Measurements from ENCODE around the gene FHIT. TPM values are rescaled to one million over a fixed set of nuclear protein-coding genes. Genes with fewer than 3 reads are reported as not detected.
"Not testable (repeated sequence)": the region's sequence is repeated elsewhere in the genome, so short reads cannot be mapped to it uniquely, and the experiment has no call there.

FHIT gene
- total RNA-seq, 1 experiment from 2014 or later, result 3.9 TPM

DNA sequence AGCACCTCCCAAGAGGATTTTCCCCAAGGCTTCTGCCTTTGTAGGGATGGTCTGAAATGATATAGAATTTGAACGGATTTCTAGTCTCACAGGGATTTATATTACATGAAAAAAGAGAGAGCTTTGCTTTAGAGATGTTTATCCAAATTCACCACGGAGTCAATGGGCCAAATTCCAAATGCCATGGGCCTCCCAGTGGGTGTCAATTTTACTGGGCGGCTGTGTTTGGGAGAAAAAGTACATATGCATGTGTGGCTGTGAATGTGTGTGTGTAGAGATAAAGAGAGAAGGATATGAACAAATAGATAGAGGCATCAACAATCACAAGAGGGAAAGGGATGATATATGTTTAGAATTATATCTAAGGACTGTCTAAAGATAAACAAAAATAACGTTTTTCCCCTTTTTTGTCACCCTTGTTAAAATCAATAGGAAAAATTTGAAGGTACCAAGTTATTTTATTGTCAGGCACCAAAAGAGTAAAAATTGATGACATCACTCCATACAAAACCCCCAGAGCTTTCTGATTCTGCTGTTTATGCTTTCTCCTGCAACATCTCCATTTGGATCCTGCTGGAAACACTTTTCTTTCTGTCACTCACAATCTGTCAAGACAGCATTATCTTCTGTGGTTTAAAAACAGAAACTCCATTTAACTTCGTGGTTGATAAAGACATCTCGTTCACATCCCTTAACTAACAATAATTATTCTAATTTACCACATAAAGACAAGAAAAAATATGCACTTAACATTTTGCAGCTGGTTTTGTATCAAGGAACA is 160.7 kb downstream of the FHIT start:
- in situ Hi-C loops (cut with HindIII; ENCODE audit: low pct_unique_long_range_greater_than_20kb, low sequenced_read_pairs), result no loop called here
- no peak for DNase-seq (ENCODE audit: low read depth, low spot score)

DNA sequence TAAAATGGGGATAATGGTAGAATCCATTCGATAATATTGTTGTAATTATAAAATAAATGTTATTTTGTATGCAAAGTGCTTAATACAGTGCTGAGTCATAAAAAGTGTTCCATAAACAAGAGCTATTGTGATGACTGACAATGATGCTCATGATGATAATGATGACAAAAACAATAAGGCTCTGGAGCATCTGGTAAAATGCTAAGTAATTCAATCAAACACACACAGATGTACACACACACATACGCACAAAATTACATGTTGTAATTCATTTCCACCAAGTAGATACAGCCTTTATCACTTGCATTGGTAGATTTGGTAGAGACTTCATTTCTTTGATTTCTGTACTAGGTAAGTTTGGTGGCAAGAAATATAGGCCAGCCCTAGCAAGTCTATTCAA is 163.8 kb downstream of the FHIT start:
- DNase-seq (ENCODE audit: low read depth, low spot score), result no peak
- in situ Hi-C loops (cut with HindIII; ENCODE audit: low pct_unique_long_range_greater_than_20kb, low sequenced_read_pairs), result no loop called here

DNA sequence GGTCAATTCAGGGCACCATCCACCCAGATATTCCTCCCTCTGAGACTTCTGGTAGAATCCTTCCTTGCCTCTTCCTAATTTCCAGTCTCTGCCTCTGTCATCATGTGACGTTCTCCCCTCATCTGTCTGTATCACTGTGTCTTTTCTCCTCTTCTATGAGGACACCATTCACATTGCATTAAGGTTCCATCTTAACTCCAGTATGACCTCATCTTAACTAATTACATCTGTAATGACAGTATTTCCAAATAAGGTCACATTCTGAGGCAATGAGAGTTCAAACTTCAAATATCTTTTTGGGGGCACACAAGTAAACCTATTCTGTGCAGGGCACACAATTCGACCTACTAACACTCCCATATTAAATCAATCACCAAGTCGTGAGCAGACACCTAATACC is 169.7 kb downstream of the FHIT start:
- DNase-seq (ENCODE audit: low read depth, low spot score), result no peak
- in situ Hi-C loops (cut with HindIII; ENCODE audit: low pct_unique_long_range_greater_than_20kb, low sequenced_read_pairs), result no loop called here

DNA sequence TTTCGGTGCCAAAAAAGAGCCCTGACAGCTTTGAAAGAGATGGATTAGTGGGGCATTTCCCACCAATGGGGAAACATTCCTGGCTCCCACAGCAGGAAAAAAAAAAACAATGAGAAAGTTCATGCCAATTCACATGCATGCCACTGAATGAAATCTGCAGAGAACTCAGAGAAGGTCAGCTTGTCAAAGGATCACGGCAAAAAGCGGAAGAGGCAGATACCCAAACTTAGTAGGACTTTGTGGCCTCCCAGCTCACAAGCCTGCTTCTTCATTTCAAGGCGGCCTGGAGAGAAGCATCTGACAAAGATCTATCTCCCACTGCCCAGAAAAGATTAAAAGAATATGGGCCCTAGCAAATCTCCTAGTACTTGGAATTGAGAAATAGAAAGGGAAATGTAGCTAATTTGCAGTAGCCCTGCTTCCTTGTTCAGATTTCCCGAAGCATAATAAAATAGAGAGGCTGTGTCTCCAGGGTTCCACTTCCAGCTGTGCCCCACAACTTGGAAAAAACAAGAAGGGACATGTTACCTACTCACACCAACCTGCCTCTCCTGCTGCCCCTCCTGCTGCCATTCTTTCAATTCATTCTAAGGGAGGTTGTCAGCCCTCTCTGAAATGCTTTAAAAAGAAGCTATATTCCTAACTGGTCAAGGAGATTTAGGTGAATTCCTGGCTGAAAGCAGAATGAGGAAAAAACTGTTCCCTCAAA is 170.4 kb downstream of the FHIT start:
- in situ Hi-C loops (cut with HindIII; ENCODE audit: low pct_unique_long_range_greater_than_20kb, low sequenced_read_pairs), result no loop called here
- peak; percentile 5 for DNase-seq (ENCODE audit: low read depth, low spot score)

DNA sequence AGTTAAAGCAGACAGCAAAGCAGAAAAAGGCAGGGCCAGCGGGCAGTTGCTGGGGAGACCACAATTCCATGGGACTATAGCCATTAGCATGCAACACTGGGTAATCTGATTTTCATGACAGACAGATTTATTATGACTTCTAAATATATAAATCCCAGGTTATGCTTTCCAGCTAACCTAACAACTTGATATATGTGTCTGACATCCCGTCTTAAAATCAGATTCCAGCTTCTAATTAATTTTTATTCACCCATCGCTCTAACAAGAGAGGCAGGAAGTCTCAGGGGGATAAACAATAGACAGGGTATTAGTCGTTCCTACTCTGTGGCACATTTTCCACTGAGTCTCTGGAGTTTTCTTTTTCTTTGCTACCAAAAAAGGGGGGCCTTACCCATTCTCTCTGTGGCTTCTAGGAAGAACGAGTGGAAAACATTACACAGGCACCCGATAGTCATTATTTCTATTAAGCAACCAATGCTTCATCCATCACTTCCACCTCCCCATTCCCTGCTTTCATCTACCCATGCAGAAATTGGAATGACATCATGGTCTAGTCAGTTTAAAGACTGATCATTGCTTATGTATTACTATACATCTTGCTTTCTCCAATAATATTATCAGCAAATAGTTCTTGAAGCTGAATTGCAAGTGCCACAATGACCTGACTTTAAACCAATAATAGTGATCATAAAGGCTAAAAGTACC is 173.1 kb downstream of the FHIT start:
- in situ Hi-C loops (cut with HindIII; ENCODE audit: low pct_unique_long_range_greater_than_20kb, low sequenced_read_pairs), result no loop called here
- DNase-seq (ENCODE audit: low read depth, low spot score), result no peak

DNA sequence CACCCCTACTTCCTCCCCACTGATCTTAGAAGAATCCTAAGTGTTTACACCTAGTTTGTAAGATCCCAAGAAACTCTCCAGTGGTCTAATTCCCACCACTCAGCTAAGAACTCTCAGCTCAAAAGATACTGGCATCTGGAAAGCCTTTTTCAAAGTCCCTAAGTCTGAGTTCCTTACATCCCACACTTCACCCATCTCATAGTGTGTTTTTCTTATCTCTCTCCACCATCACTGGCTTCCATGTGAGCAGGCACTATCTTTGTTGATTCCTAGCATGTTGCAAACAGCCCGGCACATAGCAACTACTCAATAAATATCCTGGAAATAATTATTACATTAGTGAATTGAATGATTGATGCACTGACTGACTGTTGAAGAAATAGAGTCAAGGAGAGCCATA is 173.7 kb downstream of the FHIT start:
- in situ Hi-C loops (cut with HindIII; ENCODE audit: low pct_unique_long_range_greater_than_20kb, low sequenced_read_pairs), result no loop called here
- no peak for DNase-seq (ENCODE audit: low read depth, low spot score)

DNA sequence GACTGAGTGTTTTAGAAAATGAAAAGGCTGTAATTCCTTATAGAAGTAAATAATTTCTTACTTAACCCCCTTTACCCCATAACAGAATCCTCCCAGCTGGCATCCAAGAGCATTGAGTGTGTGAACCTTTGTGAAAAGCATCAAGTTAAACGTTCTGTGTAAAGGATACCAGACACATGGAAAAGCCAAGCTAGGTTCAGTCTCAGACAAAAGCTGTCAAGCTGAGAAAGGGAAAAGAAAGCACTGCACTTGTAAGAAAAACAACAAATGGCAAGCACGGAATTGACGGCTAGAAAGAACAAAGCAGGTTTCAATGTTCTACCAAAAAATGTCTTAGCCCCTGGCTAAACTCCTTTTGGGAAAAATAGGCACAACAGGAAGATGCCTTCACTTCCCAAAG is 176.5 kb downstream of the FHIT start:
- DNase-seq (ENCODE audit: low read depth, low spot score), result no peak
- in situ Hi-C loops (cut with HindIII; ENCODE audit: low pct_unique_long_range_greater_than_20kb, low sequenced_read_pairs), result no loop called here

DNA sequence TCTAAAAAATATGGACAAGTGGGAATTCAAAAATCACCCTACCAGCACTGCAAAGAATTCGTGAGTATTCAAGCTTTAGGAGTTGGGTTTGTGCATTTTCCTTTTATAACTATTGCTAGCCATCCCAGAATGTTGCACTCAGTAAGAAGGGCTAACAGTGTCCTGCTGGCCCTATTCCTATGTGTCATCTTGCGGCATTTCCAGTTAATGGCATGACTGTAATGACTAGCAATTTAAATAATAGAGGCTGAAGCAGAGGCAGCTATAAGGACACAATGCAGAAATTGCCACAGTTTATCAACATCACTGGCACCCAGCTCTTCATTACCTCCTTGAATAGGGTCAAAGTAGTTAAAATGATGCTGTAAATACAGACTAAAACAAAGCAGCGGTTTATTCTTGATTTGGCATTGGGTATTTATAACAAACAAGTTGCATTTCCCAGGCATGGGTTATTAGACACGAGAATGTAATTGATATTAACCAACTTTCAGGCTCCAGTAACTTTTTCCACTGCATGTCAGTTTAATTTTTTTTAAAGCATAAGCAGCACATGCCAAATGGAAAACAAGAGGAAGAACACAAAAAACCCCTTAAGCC is 177.6 kb downstream of the FHIT start:
- in situ Hi-C loops (cut with HindIII; ENCODE audit: low pct_unique_long_range_greater_than_20kb, low sequenced_read_pairs), result no loop called here
- no peak for DNase-seq (ENCODE audit: low read depth, low spot score)

DNA sequence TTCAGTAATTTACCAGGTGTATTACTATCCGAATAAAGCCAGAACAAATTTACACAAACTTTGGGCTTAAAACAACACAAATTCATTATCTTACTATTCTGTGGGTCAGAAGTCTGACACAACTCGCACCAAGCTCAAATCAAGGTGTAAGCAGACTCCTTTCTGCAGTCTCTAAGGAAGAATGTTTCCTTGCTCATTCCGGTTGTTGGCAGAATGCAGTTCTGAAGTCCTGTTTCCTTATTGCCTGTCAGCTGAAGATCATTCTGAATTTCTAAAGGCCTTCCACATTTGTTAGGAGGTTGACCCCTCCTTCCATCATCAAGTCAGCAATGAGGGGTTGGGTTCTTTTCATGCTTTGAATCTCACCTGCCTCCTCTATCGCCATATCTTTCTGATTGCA is 183.2 kb downstream of the FHIT start:
- DNase-seq (ENCODE audit: low read depth, low spot score), result no peak
- in situ Hi-C loops (cut with HindIII; ENCODE audit: low pct_unique_long_range_greater_than_20kb, low sequenced_read_pairs), result no loop called here

DNA sequence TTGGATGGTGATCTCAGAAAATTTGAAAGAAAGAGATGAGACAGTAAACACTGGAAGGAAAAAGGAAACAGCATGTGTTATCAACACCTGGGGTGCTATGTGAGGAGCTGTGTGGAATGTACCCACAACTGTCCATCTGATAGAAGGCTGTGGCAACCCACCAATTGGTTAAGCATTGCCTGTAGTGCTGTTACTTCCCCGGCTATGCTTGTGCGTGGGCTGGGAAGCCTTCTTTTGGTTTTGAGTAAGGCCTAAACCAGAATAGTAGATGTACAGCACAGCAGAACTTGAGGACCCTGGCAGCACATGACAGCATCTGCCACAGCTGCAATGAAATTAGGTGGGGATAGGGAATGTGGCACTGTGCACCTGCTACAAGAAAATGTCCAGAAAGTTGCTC is 184.5 kb downstream of the FHIT start:
- in situ Hi-C loops (cut with HindIII; ENCODE audit: low pct_unique_long_range_greater_than_20kb, low sequenced_read_pairs), result no loop called here
- no peak for DNase-seq (ENCODE audit: low read depth, low spot score)

DNA sequence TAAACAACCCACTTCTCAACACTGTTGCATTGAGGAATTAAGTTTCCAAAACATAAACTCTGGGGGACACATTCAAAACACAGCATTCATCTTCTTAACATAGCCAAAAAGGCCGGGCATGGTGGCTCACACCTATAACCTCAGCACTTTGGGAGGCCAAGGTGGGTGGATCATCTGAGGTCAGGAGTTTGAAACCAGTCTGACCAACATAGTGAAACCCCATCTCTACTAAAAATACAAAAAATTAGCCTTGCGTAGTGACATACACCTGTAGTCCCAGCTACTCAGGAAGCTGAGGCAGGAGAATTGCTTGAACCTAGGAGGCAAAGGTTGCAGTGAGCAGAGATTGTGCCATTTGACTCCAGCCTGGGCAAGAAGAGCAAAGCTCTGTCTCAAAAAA is 185.0 kb downstream of the FHIT start:
- DNase-seq (ENCODE audit: low read depth, low spot score); in situ Hi-C loops (cut with HindIII; ENCODE audit: low pct_unique_long_range_greater_than_20kb, low sequenced_read_pairs): not testable (repeated sequence)

DNA sequence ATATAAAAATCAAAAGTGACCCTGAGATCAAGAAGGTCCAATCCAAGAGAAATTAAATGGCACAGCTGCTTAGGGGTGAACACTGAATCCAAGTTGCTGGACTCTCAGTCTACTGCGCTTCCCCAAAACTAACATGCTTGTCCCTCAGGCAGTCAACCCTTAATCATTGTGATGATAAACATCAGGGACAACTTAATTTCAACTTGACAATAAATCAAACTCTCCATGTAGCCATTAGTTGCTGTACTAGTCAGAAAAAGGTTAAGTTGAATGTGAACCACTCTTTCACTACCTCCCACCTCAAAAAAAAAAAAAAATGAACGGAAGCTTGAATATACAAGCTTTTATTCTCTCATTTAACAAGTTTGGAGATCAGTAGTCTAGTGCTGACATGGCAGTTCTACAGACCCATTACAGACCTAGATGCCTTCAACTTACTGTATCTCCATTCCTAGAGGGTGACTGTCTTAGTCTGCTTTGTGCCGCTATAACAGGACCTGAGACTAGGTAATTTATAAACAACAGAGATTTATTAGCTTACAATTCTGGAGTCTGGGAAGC is 185.7 kb downstream of the FHIT start:
- in situ Hi-C loops (cut with HindIII; ENCODE audit: low pct_unique_long_range_greater_than_20kb, low sequenced_read_pairs), result no loop called here
- DNase-seq (ENCODE audit: low read depth, low spot score), result no peak

DNA sequence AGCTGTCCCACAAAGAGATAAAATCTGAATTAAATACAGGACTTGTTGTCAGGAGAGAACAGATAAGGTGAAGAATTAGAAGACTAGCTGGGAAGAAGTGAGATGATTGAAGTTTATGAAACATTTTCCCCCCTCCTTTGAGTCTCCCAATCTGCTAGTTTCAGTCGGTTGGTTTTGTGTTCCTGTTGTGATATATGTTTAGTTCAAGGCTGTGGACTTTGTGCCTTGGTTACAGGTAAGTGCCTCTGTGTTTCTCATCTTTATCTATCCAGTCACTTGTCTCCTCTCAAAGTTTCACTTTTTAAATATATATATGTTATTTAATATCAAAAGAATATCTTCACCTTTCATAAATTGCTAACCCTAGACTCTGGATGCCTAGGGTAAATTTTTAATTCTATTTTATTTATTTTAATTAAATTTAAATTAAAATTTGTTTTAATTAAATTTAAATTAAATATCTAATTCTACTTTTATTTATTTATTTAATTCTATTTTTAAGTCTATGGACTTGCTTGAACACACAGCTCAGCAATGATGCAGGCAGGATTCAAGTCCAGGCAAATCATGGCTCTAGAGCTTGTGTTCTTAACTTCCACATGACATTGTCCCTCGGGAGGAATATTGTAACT is 190.0 kb downstream of the FHIT start:
- in situ Hi-C loops (cut with HindIII; ENCODE audit: low pct_unique_long_range_greater_than_20kb, low sequenced_read_pairs), result no loop called here
- no peak for DNase-seq (ENCODE audit: low read depth, low spot score)

DNA sequence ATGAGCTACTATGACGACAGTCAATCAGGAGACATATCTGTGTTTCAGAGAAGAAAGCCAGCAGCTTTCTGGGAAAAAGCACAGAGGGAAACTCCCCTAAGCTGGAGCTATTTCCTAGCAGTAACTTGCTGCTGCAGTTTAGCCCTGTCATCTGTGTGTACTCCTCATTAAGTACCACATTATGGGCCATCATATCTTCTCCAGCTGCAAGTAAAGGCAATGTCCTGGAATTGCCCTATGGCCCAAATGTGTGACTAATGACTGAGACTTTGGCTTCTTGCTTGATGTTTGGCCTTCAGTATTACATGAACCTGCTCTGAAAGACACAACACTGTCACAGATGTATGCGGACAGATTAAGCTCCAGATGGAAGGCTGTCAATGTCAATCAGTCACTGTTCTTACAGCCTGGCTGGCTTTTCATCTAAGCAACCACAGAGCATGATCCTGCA is 190.8 kb downstream of the FHIT start:
- no peak for DNase-seq (ENCODE audit: low read depth, low spot score)
- in situ Hi-C loops (cut with HindIII; ENCODE audit: low pct_unique_long_range_greater_than_20kb, low sequenced_read_pairs), result no loop called here

DNA sequence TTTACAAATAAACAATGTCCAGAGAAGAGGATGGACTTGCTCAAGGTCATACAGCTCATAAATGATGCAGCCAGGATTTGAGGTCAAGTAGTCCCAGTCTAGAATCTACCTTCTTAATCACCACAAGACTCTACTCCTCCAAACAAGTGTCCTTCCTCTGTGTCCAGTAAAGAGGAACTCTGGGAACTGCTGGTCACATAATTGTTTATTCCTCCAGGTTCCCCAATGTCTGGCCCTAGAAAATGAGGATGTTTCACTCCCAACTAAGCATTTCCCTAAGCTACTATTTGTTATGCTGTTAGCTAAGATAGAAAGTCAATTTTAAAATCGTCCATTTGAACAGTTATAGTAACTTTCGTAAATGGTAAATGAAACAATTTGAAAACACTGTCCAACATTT is 192.4 kb downstream of the FHIT start:
- DNase-seq (ENCODE audit: low read depth, low spot score), result no peak
- in situ Hi-C loops (cut with HindIII; ENCODE audit: low pct_unique_long_range_greater_than_20kb, low sequenced_read_pairs), result no loop called here

DNA sequence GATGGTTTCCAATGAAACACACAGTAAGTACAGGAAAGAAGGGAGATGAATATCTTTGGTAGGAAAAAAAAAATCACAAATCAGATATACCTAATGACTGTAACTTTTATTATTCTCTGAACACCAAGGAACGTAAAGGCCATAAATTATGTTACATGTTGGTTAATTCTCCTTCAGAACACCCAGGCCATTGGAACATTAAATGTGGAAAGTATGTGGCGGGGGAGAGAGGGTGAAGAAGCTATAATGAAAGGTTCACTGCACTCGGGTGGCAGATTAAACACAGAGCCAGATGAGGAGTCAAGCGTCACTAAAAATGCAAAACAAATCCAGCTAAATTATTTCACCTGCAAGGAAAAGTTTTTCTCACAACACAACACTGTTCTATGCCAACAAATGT is 193.8 kb downstream of the FHIT start:
- in situ Hi-C loops (cut with HindIII; ENCODE audit: low pct_unique_long_range_greater_than_20kb, low sequenced_read_pairs), result no loop called here
- no peak for DNase-seq (ENCODE audit: low read depth, low spot score)

DNA sequence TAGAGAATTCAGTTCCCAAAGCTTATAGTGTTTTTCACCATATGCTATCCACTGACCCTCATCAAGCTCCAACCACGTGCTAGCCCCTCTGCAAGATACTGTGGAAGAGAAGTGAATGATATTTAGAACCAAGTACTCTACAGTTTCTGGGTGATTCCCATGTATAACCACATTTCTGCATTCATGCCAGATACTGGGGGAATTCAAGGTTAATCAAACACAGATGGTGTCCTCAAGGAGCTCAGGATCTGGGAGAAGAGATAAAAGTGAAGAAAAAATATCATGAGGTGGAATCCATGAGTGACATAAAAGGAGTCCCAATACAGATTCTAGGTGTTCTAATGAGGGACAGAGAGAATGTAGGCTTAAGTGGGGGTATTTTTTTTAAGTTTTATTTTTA is 195.8 kb downstream of the FHIT start:
- no peak for DNase-seq (ENCODE audit: low read depth, low spot score)

More for the DNA sequence above, 195.8 kb downstream of the FHIT start:
- in situ Hi-C loops (cut with HindIII; ENCODE audit: low pct_unique_long_range_greater_than_20kb, low sequenced_read_pairs), result no loop called here
